Measurements from ENCODE around the gene DIDO1. TPM values are rescaled to one million over a fixed set of nuclear protein-coding genes. Genes with fewer than 3 reads are reported as not detected.

DIDO1 gene
- total RNA-seq, 1 donor from 2014 or later, result 47.5 TPM

- no peak for DNase-seq
Measured at GRCh38 chr20:62832212-62832922, 93.9 kb downstream of the DIDO1 start.

GRCh38 chr20:62831854-62832211 is 94.5 kb downstream of the DIDO1 start:
- no peak for DNase-seq

GRCh38 chr20:62831361-62831788 is 94.9 kb downstream of the DIDO1 start:
- no peak for DNase-seq

GRCh38 chr20:62830821-62831220 is 95.5 kb downstream of the DIDO1 start:
- DNase-seq, result no peak

GRCh38 chr20:62830251-62830650 is 96.1 kb downstream of the DIDO1 start:
- DNase-seq, result no peak

GRCh38 chr20:62829231-62830230 is 96.8 kb downstream of the DIDO1 start:
- no peak for DNase-seq

- no peak for DNase-seq
Measured at GRCh38 chr20:62828511-62829230, 97.6 kb downstream of the DIDO1 start.

GRCh38 chr20:62828051-62828450 is 98.3 kb downstream of the DIDO1 start:
- DNase-seq, result no peak

Other genes starting within 250 kb of the DIDO1 start
- gene NTSR1, start 217.7 kb downstream of the DIDO1 start, total RNA-seq, result 0.05 TPM in 1 of 2 replicates, not detected in the other
- 18.5 and 19.5 TPM in 2 replicates for gene MRGBP, start 130.0 kb downstream of the DIDO1 start, total RNA-seq
- 48.8 and 58.4 TPM in 2 replicates for gene OGFR, start 121.7 kb downstream of the DIDO1 start, total RNA-seq
- 1.3 and 1.9 TPM in 2 replicates for gene COL9A3, start 109.5 kb downstream of the DIDO1 start, total RNA-seq
- gene TCFL5, start 64.7 kb downstream of the DIDO1 start, total RNA-seq, result 14.1 and 14.8 TPM in 2 replicates
- gene GID8, start 11.6 kb upstream of the DIDO1 start, total RNA-seq, result 43.4 and 43.7 TPM in 2 replicates
- gene SLC17A9, start 26.2 kb upstream of the DIDO1 start, total RNA-seq, result 9.0 and 11.8 TPM in 2 replicates
- gene BHLHE23, start 80.5 kb upstream of the DIDO1 start, total RNA-seq, result not detected in 2 replicates

Data from dermis blood vessel endothelial cell (primary cell).